ENCODE measurements around the gene SLC4A5.

SLC4A5 gene

GRCh38 chr2:74201596-74201995, 141.6 kb downstream of the SLC4A5 start:
- H2AFZ ChIP-seq (ENCODE audit: low read depth) = no peak overlapping the region
- H3K27me3 ChIP-seq (ENCODE audit: insufficient read depth, low read depth) = no peaks in the 10 kb centered on the region
- no peak overlapping the region for H3K4me3 ChIP-seq (IDR thresholded peaks at IDR 0.05; ENCODE audit: insufficient read depth, low read depth, low read length)
- H3K4me2 ChIP-seq = peak overlapping the region; percentile 80
- no peak for TF ChIP-seq CTCF (conservative IDR thresholded peaks at IDR 0.05; ENCODE audit: low read depth, low read length)
- peak overlapping the region; percentile 100; the same call in 1 of the 2 replicates for H3K9ac ChIP-seq
- peaks cover 2% of the 10 kb centered on the region for H3K36me3 ChIP-seq (ENCODE audit: insufficient read depth)
- H3K79me2 ChIP-seq (ENCODE audit: insufficient read depth, low read depth) = peaks cover 71% of the 10 kb centered on the region
- peaks cover 72% of the 10 kb centered on the region for H3K4me1 ChIP-seq (ENCODE audit: low read depth, poor library complexity, severe bottlenecking)
- H3K27ac ChIP-seq = peak overlapping the region; percentile 99; the same call in 1 of the 2 replicates
- peaks cover 36% of the 10 kb centered on the region for H4K20me1 ChIP-seq (ENCODE audit: insufficient read depth)

GRCh38 chr2:74201196-74201595, 142.0 kb downstream of the SLC4A5 start:
- peaks cover 68% of the 10 kb centered on the region for H3K4me1 ChIP-seq (ENCODE audit: low read depth, poor library complexity, severe bottlenecking)
- H3K4me3 ChIP-seq (IDR thresholded peaks at IDR 0.05; ENCODE audit: insufficient read depth, low read depth, low read length) = no peak overlapping the region
- peak overlapping the region; percentile 100; the same call in 1 of the 2 replicates for H3K9ac ChIP-seq
- peaks cover 36% of the 10 kb centered on the region for H4K20me1 ChIP-seq (ENCODE audit: insufficient read depth)
- H3K79me2 ChIP-seq (ENCODE audit: insufficient read depth, low read depth) = peaks cover 70% of the 10 kb centered on the region
- no peaks in the 10 kb centered on the region for H3K27me3 ChIP-seq (ENCODE audit: insufficient read depth, low read depth)
- H3K4me2 ChIP-seq = peak overlapping the region; percentile 80
- no peak overlapping the region for H2AFZ ChIP-seq (ENCODE audit: low read depth)
- TF ChIP-seq CTCF (conservative IDR thresholded peaks at IDR 0.05; ENCODE audit: low read depth, low read length) = no peak
- H3K36me3 ChIP-seq (ENCODE audit: insufficient read depth) = peaks cover 2% of the 10 kb centered on the region
- peak overlapping the region; percentile 99; the same call in 1 of the 2 replicates for H3K27ac ChIP-seq

GRCh38 chr2:74199871-74200305, 143.3 kb downstream of the SLC4A5 start:
- peaks cover 55% of the 10 kb centered on the region for H3K4me1 ChIP-seq (ENCODE audit: low read depth, poor library complexity, severe bottlenecking)
- H2AFZ ChIP-seq (ENCODE audit: low read depth) = no peak overlapping the region
- H3K27ac ChIP-seq = peak overlapping the region; percentile 99
- H3K79me2 ChIP-seq (ENCODE audit: insufficient read depth, low read depth) = peaks cover 65% of the 10 kb centered on the region
- no peaks in the 10 kb centered on the region for H3K27me3 ChIP-seq (ENCODE audit: insufficient read depth, low read depth)
- peaks cover 36% of the 10 kb centered on the region for H4K20me1 ChIP-seq (ENCODE audit: insufficient read depth)
- peak overlapping the region; percentile 21 for H3K4me3 ChIP-seq (IDR thresholded peaks at IDR 0.05; ENCODE audit: insufficient read depth, low read depth, low read length)
- no peak for TF ChIP-seq CTCF (conservative IDR thresholded peaks at IDR 0.05; ENCODE audit: low read depth, low read length)
- peaks cover 2% of the 10 kb centered on the region for H3K36me3 ChIP-seq (ENCODE audit: insufficient read depth)
- peak overlapping the region; percentile 80 for H3K4me2 ChIP-seq
- peak overlapping the region; percentile 100 for H3K9ac ChIP-seq

GRCh38 chr2:74199275-74199701, 143.9 kb downstream of the SLC4A5 start:
- Histone ChIP-seq H3K79me2 (ENCODE audit: insufficient read depth, low read depth) (peaks cover 59% of the 10 kb centered on the region), H4K20me1 (ENCODE audit: insufficient read depth) (peaks cover 36% of the 10 kb centered on the region), H3K36me3 (ENCODE audit: insufficient read depth) (peaks cover 2% of the 10 kb centered on the region), H3K4me2 (peak overlapping the region; percentile 80), H3K27me3 (ENCODE audit: insufficient read depth, low read depth) (no peaks in the 10 kb centered on the region), H3K9ac (peak overlapping the region; percentile 100), H2AFZ (ENCODE audit: low read depth) (no peak overlapping the region), H3K27ac (peak overlapping the region; percentile 99), H3K4me1 (ENCODE audit: low read depth, poor library complexity, severe bottlenecking) (peaks cover 49% of the 10 kb centered on the region), H3K4me3 (IDR thresholded peaks at IDR 0.05; ENCODE audit: insufficient read depth, low read depth, low read length) (peak overlapping the region; percentile 87)
- TF ChIP-seq CTCF (conservative IDR thresholded peaks at IDR 0.05; ENCODE audit: low read depth, low read length) = no peak; the same call in none of the 2 replicates
